HG03571 (cell line): ENCODE data around the gene RPS21.

Experiments used
- ATAC-seq: cut with Tn5 transposase; IDR thresholded peaks from one replicate; pipeline ENCODE4 v1.9.1; 2021; ENCODE audit not compliant: unreplicated experiment

RPS21 gene

DNA sequence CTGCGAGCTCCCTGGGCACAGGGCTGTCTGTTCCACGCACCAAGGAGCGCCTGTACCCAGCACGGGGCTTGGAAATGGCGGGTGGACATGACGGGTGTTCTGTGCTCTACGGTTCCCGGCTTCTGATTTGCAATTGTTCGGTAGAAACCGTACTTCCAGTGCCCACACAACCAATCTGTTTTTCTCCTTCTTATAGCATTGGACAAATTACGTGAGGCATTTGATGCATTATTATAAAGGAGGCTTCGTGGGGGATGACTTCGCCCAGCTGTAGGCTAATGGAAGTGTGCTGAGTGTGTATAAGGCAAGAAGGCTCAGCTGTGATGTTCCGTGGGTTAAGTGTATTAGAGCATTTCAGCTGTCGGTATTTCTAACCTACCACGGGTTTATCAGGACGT lies 9.8 kb upstream of the RPS21 start:
- ATAC-seq = no peak

DNA sequence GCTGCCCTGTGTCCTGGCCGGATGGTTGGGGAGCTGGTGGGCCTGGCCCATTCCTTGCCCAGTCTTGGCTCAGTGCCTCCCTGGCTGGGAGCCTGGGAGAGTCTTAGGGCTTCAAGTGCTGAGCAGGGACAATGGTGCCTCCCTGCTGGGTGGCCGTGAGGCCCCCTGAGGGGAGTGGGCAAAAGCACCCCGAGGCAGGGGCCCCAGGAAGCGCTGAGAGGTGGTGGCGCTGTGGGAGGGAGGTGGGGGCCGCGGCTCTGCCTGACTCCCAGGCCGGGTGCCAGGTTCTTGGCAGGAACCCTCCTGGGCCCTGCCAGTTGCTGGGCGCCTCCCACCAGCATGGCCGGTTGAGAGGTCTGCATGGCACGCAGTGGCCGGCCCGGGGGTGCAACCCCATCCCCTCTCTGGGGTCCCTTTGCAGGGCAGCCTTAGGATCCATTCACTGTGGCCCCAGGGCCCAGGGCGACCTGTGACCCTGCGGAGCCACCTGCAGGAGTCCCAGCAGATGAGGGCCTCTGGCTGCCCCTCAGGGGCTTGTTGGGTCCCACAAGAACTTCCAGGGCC lies 9.2 kb upstream of the RPS21 start:
- no peak for ATAC-seq

DNA sequence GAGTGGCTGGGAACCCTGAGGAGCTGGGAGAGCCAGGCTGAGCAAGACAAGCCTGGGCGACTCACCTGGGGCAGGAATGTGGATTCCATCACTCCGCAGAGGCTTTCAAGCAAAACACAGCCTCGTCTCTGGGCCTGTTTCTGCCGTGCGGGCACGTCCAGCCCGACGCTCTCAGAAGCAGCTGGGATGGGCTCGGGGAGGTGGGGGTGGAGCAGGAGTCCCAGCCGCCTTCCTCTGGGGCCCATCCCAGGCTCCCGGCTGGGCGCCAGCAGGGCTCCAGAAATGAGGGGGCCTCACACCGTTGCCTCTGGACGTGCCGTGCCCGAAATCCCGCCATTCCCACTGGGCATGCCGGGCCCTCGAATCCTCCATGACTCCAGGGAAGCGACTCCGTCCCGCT lies 8.7 kb upstream of the RPS21 start:
- no peak for ATAC-seq

GRCh38 chr20:62381202-62381797 lies 5.6 kb upstream of the RPS21 start:
- ATAC-seq = no peak

DNA sequence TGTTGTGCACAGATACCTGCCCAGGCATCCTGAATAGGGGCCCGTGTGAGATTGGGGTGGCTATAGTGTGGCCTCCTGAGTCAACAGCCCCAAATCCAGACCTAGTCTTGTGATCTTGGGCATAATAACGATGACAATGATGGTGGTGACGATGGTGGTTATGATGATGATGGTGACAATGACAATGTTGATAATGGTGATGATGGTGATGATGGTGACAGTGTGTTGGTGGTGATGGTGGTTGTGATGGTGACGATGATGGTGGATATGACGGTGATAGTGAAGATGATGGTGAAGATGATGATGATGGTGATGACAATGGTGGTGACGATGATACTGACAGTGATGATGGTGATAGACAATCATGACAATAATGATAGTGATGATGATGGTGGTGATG lies 5.1 kb upstream of the RPS21 start:
- no peak for ATAC-seq

- no peak for ATAC-seq
Measured at GRCh38 chr20:62382306-62383198, 4.4 kb upstream of the RPS21 start.

- ATAC-seq = peak; percentile 14
Measured at GRCh38 chr20:62387219-62387913, 463 bp downstream of the RPS21 start.

GRCh38 chr20:62387933-62388635 lies 1.2 kb downstream of the RPS21 start:
- ATAC-seq = no peak

- ATAC-seq = no peak
Measured at GRCh38 chr20:62388839-62389600, 2.1 kb downstream of the RPS21 start.

DNA sequence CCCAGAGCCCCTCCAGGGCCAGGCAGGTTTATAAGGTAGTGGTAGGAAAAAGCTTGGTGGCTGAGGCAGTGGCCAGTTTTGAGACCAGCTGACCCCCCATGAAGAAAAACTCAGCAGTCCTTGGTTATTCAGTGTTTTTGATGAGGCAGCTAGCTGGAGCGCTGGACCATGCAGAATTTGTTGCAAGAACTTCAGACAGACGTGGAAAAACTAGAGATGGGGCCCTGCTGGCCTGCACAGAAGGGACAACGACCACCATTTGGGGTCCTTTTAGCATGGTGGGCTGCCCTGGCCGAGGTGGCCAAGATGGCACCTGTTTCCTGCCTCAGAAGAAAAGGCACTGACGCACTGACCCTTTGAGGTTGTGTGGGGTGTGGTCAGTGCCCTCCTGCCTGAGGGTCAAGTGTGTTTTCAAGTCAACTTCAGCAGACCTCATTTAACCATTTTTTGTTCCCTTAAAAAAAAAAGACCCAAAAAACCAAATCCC lies 2.7 kb downstream of the RPS21 start:
- ATAC-seq = no peak

- no peak for ATAC-seq
Measured at GRCh38 chr20:62390317-62391164, 3.6 kb downstream of the RPS21 start.

GRCh38 chr20:62391165-62392076 lies 4.5 kb downstream of the RPS21 start:
- no peak for ATAC-seq

- ATAC-seq = no peak
Measured at GRCh38 chr20:62392077-62392418, 5.1 kb downstream of the RPS21 start.

DNA sequence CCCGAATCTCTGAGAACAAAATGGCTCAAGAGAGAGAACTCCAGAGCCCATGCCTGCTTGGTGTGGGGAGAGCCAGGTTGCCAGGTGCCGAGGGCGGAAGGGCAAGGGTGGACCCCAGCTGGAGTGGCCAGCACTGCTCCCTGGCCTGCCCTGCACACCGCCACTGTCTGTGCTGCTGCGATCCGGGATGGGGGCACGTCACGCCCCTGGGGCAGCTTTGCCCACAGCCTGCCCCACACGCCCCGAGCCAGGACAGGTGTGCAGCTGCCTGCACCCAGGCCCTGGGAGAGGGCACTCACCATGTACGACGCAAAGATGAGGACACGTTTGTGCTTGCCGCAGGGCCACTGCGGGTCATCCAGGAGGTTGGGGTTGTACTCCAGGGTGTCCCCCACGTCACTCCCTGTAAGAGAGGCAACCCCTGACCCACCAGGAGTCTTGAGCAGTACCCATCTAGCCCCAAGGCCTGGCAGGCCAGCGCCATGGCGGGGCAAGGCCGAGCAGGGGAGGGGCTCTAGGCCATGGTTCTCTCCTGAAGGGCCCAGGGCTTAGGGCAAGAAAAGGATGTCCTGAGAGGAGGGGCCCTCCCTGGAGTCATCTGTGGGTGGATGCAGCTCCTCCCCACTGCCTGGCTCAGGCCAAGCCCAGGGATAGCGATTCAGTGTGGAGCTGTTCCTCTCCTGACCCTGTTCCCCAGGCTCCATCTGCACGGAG lies 5.9 kb downstream of the RPS21 start:
- no peak for ATAC-seq

DNA sequence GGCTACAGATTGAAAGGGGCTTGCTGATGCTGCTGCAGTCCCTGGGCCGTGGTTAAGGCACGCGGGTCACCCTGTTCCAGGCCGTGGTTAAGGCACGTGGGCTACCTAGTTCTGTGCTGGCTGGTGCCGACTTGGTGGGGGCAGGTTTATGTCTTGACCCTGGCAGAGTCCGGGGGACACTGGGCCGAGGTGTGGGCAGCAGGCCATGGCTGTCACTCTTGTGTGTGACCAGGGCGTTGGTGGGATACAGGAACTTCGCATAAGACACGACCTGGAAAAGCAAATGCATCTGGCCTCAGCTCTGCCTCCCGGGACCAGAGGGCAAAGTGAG lies 6.4 kb downstream of the RPS21 start:
- no peak for ATAC-seq

GRCh38 chr20:62393830-62394229 lies 6.9 kb downstream of the RPS21 start:
- ATAC-seq = no peak

DNA sequence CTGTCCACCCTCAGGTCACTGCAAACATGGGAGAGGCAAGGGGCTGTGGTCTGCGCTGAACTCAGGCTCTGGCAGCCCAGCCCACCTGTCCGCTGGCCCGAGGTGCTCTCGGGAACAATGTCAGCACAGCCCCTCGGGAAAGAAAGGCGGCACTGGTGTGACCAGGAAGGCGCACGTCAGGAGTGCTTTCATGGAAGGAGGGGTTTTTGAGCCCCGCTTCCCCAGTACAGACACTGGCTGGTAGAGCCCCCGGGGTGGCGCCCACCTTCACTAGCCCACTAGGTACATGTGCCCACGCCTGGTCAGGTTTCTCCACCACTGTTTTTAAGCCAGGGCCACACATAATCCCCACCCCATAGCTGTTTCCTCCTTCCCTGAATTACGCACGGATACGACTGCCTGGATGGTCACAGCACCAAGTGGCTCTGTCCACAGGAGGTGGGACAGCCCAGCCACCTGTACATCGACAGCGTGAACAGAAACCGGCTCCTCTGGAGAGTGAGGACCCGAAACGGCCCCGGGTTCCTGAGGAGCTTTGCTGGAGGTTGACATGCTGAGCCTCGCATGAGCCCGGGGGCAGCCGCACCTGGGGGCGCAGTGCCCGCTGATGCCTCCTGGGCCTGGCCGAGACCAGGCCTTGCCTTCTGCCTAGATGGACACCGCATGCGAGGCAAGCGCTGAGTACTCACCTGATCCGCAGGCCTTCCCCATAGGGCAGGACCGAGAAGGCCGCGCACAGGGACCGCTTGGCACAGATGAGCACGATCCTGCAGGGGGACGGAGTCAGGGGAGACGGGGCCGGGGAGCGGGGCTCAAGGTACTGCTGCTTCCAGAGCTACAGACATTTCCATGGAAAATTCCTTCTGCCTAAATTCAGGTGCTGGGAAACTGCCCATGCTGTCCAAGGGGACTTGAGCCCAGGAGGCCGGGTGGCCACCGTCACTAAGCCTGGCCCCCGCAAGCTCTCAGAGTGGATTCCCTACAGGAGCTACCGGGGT lies 7.6 kb downstream of the RPS21 start:
- ATAC-seq = no peak
